ENCODE data around the gene TUBG1. TPM values are rescaled to one million over a fixed set of nuclear protein-coding genes. Genes with fewer than 3 reads are reported as not detected.
A peak's percentile ranks its signal among the peaks of the same experiment; 100 is the strongest.

Gene TUBG1
- total and polyA plus RNA-seq, 10 of the 15 experiments (the other 5 are each of a cell fraction or from before 2014, with no cell fraction given), result 40.0 to 256 (median 107) TPM

- no peaks in the 10 kb centered on the region for H3K27me3 ChIP-seq (replicated peaks in 1 of 2; ENCODE audit: control insufficient read depth in 2 of 2, insufficient read depth in 2 of 2, low read length in 1 of 2)
- peaks cover 17% of the 10 kb centered on the region for H3K79me2 ChIP-seq (ENCODE audit: control insufficient read depth, insufficient read depth, low read length)
- H3K4me1 ChIP-seq (ENCODE audit: control insufficient read depth, insufficient read depth, low read length), result peaks cover 16% of the 10 kb centered on the region
- 79% methylated on average over 2 of the region's 2 CpGs for WGBS (ENCODE audit: insufficient coverage, insufficient replicate concordance, low lambda C conversion rate, missing lambda C conversion rate)
- ATAC-seq, result no peak
- H3K9ac ChIP-seq (ENCODE audit: control insufficient read depth, insufficient read depth, low read length), result no peak overlapping the region
- no peaks in the 10 kb centered on the region for H3K9me3 ChIP-seq (replicated peaks; ENCODE audit: control insufficient read depth, insufficient read depth, low read length)
- FAIRE-seq, result no peak
- ChIA-PET SMC1A (ENCODE audit: uncharacterized antibody, unreplicated experiment) (interaction anchor here (1.0 to 5.7 kb wide), 14 partner anchors 7 to 182 kb away, joined by 3 to 124 read pairs (median 14); partner anchors contain the start of genes CCR10, PLEKHH3, RAMP2 and RETREG3), POLR2A (interaction anchor here (0.6 to 6.5 kb wide), 6 partner anchors 25 to 103 kb away, joined by 3 to 120 read pairs (median 30); partner anchors contain the start of genes PLEKHH3, RETREG3 and TUBG1), CTCF (interaction anchor here (0.5 to 9.8 kb wide), 18 partner anchors 9 to 759 kb away, joined by 3 to 239 read pairs (median 18); partner anchors contain the start of genes CCR10, MLX, PLEKHH3 and RAMP2), RAD21 (ENCODE audit: unreplicated experiment) (interaction anchor here (0.9 to 5.3 kb wide), 13 partner anchors 12 to 193 kb away, joined by 3 to 152 read pairs (median 19); partner anchors contain the start of genes CCR10, MLX, PLEKHH3 and RAMP2)
- H3K27ac ChIP-seq (ENCODE audit: control insufficient read depth, insufficient read depth), result peak overlapping the region; percentile 89
- intact Hi-C loops (cut with micrococcal nuclease; ENCODE audit: unreplicated experiment), result loop anchor here (2.0 to 10.0 kb wide), 5 partner anchors 29 to 355 kb away; partner anchors contain the start of genes BECN1, RETREG3, TUBG1 and TUBG2
- peak overlapping the region; percentile 79; the same call in 1 of the 2 replicates for H3K4me3 ChIP-seq
- H3K36me3 ChIP-seq (ENCODE audit: control insufficient read depth in 2 of 2, insufficient read depth in 2 of 2, low read length in 1 of 2), result peaks cover 25 to 29% of the 10 kb centered on the region in 2 experiments
- DNase-seq (ENCODE audit: low read depth, low spot score), result no peak
- peak overlapping the region; percentile 78 for H3K4me2 ChIP-seq (ENCODE audit: control insufficient read depth, insufficient read depth)
- no peaks in the 10 kb centered on the region for H4K20me1 ChIP-seq (ENCODE audit: control insufficient read depth, insufficient read depth)
- in situ Hi-C loops (cut with MboI), result loop anchor here (10.0 kb wide), 1 partner anchor 185 kb away; the partner anchor contains the start of gene RAMP2
- TF ChIP-seq STAT3 (IDR thresholded peaks at IDR 0.05; ENCODE audit: low read depth, low read length) (no peak), YY1 (IDR thresholded peaks at IDR 0.05; ENCODE audit: low read depth, low read length) (0 out of 2 replicates have a peak, but pooled peaks have one; percentile 26)
- H2AFZ ChIP-seq (ENCODE audit: control insufficient read depth, low read depth, low read length), result no peak overlapping the region
- BruUV-seq (replicated peaks), result TSS peak; percentile 35
These were observed 29.5 kb upstream of the TUBG1 start for GRCh38 chr17:42579794-42580551.

- no TSS peak for BruUV-seq (replicated peaks)
- Histone ChIP-seq H3K36me3 (ENCODE audit: control insufficient read depth in 2 of 2, insufficient read depth in 2 of 2, low read length in 1 of 2) (peaks cover 30 to 41% of the 10 kb centered on the region in 2 experiments), H3K9ac (ENCODE audit: control insufficient read depth, insufficient read depth, low read length) (no peak overlapping the region), H3K4me3 (no peak overlapping the region), H3K79me2 (ENCODE audit: control insufficient read depth, insufficient read depth, low read length) (peaks cover 19% of the 10 kb centered on the region), H3K27ac (ENCODE audit: control insufficient read depth, insufficient read depth) (no peak overlapping the region), H3K9me3 (replicated peaks; ENCODE audit: control insufficient read depth, insufficient read depth, low read length) (no peaks in the 10 kb centered on the region), H3K4me1 (ENCODE audit: control insufficient read depth, insufficient read depth, low read length) (peaks cover 35% of the 10 kb centered on the region), H3K4me2 (ENCODE audit: control insufficient read depth, insufficient read depth) (no peak overlapping the region), H4K20me1 (ENCODE audit: control insufficient read depth, insufficient read depth) (no peaks in the 10 kb centered on the region), H3K27me3 (replicated peaks in 1 of 2; ENCODE audit: control insufficient read depth in 2 of 2, insufficient read depth in 2 of 2, low read length in 1 of 2) (no peaks in the 10 kb centered on the region), H2AFZ (ENCODE audit: control insufficient read depth, low read depth, low read length) (no peak overlapping the region)
- WGBS (ENCODE audit: insufficient coverage, insufficient replicate concordance, low lambda C conversion rate, missing lambda C conversion rate), result 97% methylated on average over 10 of the region's 10 CpGs
- FAIRE-seq (no peak), DNase-seq (ENCODE audit: low read depth, low spot score) (no peak), ATAC-seq (no peak)
- TF ChIP-seq BACH1 (IDR thresholded peaks at IDR 0.05; ENCODE audit: borderline replicate concordance) (no peak), CHD4 (IDR thresholded peaks at IDR 0.05) (no peak), NR2C1 (IDR thresholded peaks at IDR 0.05) (no peak)
- intact Hi-C loops (cut with micrococcal nuclease; ENCODE audit: unreplicated experiment) (no loop called here), in situ Hi-C loops (cut with MboI) (no loop called here)
- SMC1A ChIA-PET (ENCODE audit: uncharacterized antibody, unreplicated experiment), result interaction anchor here (7.1 kb wide), 1 partner anchor 25 kb away, joined by 69 read pairs; the partner anchor contains the start of genes RETREG3 and TUBG1
- RAD21 ChIA-PET (ENCODE audit: unreplicated experiment), result interaction anchor here (0.8 to 4.6 kb wide), 3 partner anchors 36 to 179 kb away, joined by 3 to 55 read pairs (median 3); no protein-coding TSS in a partner anchor
- POLR2A ChIA-PET, result interaction anchor here (6.5 kb wide), 1 partner anchor 97 kb away, joined by 120 read pairs; the partner anchor contains the start of gene PLEKHH3
- CTCF ChIA-PET, result interaction anchor here (0.7 to 9.8 kb wide), 5 partner anchors 37 to 182 kb away, joined by 3 to 239 read pairs (median 3); partner anchors contain the start of genes CCR10 and PLEKHH3
These were observed 27.7 kb upstream of the TUBG1 start for GRCh38 chr17:42581744-42582270.
